HG02571 (cell line): ENCODE data around the gene PRKAG2.
"Not testable (repeated sequence)": the region's sequence is repeated elsewhere in the genome, so short reads cannot be mapped to it uniquely, and the experiment has no call there.

Experiments
- ATAC-seq: cut with Tn5 transposase; IDR thresholded peaks from one replicate; pipeline ENCODE4 v1.9.1; 2021; ENCODE audit warnings: mild to moderate bottlenecking, moderate library complexity; ENCODE audit not compliant: unreplicated experiment

Gene PRKAG2

DNA sequence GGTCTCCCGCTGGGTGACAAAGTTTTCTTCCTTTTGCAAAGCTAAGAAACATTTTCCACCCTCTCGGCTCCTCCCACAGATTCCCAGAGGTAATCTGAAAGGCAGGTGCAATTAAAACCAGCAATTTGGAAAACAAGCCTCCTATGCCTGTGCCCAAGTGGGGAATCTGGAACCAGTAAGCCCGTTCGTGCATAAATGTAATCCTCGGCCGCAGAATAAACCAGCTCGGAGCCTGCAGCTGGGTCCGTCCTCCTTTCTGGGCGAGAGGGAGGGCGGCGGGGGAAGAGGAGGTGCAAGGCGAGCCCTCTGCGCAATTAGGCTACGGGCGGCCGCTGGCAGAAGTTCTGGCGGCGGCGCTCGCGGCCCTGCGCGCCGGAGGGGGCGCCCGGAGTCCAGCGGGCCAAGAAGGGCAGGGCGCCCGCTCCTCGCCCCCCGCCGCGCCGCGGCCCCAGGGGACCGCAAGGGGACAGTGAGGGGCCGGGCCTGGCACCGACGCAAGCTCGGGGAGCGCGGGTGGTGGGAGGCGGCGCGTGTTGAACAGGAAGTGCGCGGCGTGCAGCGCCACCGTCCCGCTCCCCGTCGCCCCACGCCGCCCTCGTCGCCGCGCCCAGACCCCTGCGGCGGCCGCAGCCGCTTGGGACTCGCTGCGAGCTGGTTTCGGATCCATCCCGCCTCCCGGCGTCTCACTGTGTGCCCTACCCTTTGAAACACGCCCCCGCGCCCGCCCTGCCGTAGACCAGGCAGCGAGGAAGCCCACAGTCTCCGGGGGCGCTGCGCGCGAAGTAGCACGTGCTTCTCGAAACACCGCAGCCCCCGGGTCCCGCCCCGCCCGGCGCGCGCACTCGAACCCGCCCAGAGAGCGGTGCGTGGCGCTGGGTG is at the start of gene PRKAG2:
TSS of gene PRKAG2 (minus strand) at position 217 of the 879 bp plus-strand sequence. CDS start 495 bp downstream, outside the sequence.
- ATAC-seq: no peak

DNA sequence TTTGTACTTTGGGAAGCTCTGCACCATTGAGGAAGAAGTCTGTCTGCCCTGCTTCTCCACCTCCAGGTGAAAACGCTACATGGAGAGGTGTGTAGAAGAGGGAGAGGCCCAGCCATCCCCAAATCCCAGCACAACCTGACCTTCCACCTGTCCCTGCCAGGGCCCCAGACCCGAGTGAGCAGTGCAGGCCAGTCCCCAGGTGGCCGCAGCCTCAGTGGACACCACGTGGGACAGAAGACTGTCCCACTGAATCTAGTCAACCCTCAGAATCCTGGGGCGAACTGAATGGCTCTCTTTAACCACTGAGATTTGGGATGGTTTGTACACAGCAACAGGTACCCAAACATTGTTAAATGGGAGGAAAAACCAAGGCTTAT is 49.4 kb upstream of the PRKAG2 start:
- no peak for ATAC-seq

DNA sequence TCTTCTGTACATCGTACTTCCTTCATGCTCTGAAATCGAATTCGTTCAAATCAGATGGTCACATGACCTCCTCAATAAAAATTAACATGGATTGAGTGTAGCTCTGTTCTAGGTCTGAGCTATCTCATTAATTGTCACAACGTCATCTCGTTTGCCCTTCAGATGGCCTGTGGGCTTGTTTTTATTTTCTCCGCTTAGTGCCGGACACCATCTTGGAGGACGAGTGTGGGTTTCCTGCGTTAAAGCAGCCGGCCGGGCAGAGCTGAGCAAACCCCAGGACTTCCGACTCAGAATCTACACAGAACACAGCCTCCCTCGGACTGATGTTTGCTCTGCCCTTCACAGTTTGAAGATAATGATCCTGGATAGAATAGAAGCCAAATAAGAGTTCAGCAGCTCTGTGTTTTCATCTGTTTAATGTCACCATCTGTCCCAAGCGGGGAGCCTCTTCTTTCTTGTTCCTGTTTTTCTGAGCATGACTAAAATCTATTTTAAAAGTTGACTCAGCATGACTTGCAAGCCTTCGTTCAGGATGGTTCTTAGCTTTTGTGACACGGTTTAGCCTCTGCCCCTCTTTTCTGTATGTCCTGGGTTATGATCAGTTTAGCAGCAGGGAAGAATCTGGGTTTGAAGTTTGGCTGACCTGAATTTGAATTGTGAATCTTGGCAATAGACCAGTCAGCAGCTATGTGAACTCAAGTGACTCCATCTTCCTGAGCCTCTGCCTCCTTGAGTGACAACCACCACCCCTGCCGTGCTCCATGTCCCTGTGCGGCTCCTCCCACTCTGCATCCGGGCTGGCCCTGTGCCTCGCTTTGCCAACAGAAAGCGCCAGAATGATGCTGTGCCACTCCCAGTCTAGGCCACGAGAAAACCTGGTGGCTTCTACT is 48.8 kb upstream of the PRKAG2 start:
- ATAC-seq: peak; percentile 69

DNA sequence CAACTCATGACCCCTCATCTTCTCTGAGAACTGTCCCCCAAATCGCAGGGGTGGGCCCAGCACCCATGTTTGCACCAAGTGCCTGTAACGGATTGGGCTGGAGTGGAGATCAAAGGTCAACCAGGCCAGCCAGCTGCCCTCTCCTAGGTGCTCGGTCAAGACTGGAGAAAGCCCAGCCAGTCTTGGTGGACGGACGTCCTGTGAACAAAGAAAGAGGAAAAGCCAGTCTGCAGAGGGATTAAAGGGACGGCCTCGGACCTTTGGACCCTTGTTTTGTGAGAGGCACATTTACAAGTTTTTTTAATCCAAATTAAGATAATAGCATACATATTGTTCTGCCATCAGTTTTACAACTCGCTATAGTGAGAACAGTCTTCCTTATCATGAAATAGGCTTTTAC is 47.6 kb upstream of the PRKAG2 start:
- no peak for ATAC-seq

DNA sequence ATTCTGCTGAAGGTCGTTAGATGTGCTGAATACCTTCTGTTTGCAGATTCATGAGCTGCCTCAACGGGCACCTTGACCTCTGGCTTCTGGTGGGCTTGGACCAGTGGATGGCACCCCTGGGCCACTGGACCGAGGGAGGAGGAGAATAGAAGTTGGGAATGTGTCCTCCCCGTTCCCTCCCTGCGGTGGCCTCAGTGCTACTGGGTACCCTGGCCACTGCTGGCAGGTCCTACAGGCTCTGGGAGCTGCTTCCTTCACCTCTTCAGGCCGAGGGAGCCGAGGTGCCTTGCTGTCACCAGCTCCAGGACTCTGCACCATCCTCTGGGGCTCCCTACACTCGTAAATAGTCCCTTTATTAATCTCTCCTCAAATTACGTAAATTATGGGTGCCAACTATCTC is 47.1 kb upstream of the PRKAG2 start:
- ATAC-seq: no peak

DNA sequence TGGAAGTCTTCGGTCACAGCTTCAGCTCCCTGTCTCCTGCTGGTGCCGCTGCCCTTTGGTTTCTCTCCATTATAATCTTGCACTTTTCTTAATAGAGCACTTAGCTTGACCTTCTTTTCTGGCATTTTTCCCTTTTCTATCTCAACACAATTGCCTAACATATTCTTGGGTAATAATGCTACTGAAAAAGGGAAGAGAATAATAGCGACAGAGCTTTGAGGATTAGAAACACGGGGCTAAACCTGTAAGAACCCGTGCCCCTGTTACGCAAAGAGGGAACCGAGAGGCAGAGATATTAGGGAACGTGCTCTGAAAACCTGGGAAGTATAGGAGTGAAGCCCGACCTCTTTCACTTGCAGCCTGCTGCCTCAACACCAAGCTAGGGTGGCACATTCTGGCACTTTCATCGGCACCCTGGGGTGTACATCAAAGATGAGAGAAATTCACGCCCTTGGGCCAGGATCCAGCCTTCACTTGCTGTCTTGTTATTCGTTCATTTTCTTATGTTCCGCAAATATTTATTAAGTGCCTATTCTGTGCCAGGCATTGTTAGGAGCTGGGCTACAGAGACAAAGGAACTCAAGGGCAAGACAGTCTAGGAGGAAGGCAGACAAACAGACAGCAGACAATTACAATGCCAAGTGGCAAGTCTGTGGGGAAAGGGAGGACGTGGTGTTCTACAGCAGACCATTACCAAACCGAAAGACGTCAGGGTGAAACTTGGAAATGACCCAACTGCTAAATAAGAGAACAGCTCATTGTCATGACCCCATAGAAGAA is 46.4 kb upstream of the PRKAG2 start:
- ATAC-seq: no peak

DNA sequence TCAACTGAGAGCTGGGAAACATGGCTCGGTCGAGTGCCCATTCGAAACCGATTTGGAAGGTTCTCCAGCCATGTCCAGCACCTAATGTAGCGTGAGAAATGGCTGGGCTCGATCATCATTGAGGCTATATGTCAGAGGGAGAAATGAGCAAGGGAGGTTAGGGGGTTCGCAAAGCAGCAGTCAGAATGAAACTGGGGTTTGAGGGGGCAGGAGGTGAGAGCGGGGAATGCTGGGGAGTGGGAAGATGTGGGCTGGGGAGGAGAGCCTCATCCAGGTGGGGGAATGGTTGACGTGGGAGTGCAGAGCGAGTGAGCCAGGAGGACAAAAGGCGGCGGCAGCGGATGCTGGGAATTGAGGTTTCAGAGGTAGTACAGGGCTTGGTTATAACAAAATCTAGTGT is 44.5 kb upstream of the PRKAG2 start:
- no peak for ATAC-seq

DNA sequence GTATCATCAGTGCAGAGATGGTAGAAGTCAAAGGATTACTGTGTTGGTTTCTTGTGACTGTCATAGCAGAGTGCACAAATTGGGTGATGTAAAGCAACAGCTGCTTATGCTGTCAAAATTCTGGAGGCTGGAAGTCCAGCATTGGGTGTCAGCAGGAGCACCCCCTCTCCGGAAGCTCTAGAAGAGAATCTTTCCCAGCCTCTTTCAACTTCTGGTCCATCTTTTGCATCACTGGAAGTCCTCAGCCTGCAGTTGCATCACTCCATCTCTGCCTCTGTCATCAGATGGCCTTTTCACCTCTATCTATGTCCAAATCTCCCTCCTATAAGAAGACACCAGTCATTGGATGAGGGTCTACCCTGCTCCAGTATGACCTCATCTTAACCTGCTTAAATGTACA is 43.6 kb upstream of the PRKAG2 start:
- ATAC-seq: no peak

DNA sequence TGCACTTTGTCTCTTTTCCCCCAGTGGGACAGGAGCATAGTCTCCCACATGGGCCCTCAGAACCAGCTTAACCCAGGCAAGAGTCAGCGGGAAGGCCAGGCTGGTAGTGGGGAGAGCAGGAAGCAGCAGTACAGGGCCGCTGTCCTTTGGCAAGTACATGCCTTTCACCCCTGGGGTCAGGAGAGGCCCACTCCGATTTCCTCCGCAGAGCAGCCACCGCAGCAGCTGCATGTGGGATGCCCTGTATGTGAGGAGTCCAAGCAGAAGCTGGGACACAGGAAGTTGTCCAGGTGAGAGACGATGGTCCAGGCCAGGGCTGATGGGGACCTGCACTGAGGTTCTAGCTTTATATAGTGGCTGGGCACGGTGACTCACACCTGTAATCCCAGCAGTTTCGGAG is 42.7 kb upstream of the PRKAG2 start:
- ATAC-seq: no peak

DNA sequence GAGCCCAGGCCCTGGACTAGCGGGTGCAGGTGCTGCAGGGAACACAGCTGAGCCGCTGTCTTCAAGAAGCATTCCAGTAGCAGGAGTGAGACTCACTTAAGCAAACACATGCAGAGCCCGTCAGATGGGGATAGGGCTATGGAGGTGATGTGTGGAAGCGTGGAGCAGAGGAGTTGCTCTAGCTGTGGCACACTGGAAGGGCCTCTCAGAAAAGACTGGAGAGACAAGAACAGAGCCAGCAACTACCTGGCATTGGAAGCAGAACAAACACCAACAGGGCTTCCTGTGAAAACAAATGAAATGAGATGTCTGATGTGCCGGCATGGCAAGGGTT is 41.6 kb upstream of the PRKAG2 start:
- no peak for ATAC-seq

DNA sequence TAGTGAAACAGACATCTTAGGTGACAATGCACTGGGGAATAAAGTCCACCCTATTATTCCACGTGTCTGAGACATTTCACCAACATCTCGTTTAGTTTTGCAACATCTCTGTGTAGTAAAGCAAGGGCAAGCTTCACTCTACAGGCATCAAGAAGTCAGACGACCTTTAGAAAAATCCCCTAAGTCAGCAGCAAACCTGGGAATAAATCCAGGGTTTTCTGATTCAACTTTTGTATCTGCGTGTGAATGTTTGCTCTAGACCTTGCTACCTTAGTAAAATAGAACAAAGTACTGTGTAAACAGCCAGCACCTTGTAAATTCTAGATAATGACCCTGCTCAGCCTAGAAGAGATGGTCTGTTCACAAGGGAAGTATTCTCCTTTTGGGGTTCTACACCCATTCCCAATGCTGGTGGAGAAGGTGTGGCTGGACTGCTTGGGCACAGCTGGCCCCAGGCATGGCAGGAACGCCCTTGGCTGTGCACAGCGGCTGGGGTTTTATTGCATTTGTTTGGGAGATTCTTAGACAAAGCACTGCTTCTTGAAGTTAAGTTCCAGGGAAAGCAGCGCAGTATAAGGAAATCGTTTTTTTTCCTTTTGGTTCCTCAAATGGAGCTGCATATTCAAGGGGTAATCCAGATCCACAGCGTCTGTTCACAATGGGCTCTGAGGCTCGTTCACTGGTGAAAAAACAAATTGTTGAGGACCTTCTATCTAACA is 41.0 kb upstream of the PRKAG2 start:
- ATAC-seq: no peak

DNA sequence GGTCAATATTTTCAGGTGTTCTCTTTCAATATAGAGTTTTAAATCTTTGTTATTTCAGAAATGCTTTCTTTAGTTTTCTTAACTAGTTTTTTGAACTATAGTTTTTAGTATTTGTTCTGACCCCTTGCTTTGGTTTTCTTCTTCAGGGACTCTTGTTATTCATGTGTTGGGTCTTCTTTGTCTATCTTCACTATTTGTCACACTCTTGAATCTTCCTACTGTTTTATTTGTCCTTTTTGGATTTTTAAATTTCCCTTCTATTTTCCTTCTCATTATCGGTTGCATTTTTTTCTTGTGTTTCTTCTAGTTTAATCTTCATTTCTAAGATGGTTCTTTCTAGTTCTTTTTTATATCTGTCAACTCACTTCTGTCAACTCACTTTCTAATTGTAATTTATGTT is 37.1 kb upstream of the PRKAG2 start:
- ATAC-seq: no peak

DNA sequence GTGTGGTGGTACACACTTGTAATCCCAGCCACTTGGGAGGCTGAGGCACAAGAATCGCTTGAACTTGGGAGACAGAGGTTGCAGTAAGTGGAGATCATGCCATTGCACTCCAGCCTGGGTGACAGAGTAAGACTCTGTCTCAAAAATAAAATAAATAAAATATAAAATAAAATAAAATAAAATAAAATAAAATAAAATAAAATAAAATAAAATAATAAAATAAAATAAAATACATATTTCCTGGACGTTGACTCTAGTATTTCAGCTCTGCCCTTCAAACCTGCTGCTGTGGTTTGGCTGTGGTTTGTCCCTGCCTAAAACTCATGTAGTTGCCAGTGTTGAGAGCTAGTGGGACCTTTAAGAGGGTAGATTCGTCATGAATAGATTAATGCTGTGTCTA is 33.7 kb upstream of the PRKAG2 start:
- ATAC-seq: not testable (repeated sequence)

DNA sequence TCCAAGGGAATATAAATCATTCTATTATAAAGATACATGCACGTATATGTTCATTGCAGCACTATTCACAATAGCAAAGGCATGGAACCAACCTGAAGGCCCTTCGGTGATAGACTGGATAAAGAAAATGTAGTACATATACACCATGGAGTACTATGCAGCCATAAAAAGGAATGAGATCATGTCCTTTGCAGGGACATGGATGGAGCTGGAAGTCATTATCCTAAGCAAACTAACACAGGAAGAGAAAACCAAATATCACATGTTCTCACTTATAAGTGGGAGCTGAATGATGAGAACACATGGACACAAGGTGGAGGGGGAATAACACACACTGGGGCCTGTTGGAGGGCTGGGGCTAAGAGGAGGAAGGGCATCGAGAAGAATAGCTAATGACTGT is 30.2 kb upstream of the PRKAG2 start:
- ATAC-seq: not testable (repeated sequence)

DNA sequence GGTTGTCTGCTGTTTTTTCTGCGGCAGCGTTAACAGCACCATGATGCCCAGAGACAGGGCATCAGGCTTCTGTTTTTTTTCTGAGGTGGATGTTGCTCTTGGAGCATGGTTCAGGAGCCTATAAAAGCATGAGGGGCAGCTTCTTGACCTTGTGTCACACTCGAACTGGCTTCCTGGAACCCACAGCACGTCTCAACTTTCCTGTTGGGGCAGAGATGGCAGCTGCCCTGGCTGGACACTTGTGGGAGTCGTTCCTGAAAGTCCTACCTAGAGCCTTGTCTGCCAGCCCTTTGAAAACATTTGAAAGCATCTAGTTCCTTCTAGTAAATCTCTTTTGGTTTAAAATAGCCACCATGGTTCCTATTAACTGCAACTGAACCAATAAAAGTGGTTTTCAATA is 28.9 kb upstream of the PRKAG2 start:
- ATAC-seq: no peak

DNA sequence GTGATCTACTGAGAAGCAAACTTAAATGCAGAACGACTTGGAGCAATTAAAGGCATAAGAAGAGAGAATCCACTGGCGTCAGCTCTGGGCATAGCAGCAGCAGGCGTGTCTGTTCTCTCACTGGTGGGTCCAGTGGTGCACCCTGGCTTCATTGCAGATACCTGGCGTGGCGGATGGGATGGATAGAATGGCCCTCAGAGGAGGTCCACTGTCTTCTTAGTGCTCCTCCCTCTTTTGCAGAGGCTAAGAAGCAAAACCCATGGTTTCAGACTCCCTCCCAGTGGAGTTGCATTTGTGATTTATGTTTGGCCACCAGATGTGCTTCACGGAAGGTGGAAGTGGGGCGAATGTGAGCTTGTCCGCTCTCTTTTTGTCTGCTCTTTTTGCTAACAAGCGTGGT is 28.4 kb upstream of the PRKAG2 start:
- ATAC-seq: no peak

DNA sequence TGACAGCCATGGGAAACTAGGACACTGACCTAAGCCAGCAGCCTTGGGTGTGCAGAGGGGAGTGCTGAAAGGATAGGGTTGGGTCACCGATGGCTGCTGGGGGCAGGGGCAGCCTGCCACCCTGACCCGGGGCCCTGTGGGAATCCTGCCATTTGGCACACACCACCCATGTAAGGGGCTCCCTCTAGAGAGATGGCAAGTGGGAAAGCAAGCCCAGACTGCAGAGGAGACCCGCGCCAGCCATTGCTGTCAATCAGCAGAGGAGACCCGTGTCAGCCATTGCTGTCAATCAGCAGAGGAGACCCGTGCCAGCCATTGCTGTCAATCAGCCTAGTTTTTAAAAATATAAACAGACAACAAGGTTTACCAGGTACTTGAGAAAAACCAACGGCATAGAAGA is 27.4 kb upstream of the PRKAG2 start:
- ATAC-seq: no peak

DNA sequence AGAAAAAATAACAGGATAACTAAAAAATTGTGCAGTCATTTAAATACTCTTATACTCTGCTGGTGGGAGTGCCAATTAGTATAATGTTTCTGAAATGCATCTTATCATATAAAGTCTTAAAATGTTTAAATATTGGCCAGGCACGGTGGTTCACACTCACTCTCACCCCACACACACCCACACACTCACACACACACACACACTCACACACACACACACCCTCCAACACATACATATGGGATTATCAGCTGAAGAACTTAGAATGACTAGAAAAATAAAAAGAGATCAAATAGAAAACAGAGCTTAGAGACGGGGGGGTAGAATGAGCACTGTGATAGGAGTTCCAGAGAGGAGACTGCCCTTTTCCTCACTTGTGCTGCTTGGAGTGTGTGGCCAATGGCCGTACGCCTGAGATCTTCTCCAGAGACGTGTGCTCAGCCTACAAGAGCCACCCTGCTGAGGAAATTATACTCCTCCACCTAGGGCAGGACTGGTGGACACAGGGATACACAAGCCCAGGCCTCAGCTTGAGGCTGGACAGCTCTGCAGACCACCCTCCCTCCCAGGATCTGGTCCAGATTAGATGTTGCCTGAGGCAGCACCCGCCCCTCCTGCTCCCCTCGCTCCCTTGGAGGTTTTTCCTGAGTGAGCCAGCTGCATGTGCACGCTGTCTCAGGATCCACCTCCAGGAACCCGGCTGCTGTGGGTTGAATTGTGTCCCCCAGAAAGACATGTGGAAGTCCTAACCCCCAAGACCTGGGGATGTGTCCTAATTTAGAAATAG is 26.5 kb upstream of the PRKAG2 start:
- no peak for ATAC-seq

DNA sequence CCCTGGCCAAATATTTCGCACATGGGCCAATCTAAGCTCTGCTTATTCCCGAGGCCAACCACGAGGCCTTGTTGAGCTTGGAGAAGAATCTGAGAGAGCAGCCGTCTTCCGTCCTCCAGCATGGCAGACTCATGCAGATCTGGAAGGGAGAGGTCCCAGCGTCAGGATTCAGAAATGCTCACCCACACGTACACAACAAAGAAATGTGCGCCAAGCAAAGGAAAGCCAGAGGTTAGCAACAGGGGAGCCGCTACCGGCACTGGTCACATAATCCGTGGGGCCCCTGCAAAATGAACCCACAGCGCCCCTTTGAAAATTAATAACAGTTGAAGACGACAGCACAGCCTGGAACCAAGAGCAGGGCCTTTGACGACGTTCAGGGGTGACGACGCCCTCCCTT is 25.4 kb upstream of the PRKAG2 start:
- no peak for ATAC-seq

DNA sequence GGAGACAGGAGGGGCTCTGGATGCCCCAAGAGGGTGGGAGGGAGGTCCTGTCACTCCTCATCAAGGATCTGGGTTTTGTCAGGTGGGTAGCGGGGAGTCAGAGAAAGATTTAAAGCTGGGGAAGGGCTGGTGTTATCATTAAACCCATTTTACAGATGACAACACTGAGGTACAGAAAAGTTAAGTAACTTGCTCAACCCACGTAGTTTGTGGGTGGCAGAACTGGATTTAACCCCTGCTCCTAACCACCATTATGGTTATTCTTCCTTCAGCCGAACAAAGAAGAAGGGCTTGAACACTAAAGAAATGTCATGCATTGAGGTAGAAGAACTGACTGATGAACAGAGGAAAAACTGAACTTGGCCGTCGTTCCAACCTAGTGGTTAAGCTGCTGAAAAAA is 24.9 kb upstream of the PRKAG2 start:
- no peak for ATAC-seq
